Parathyroid adenoma (tissue), 2 donors: ENCODE data around the gene FUZ.

Source experiments
- H2AFZ ChIP-seq: fragments of 300-600 bp; sonication (generic); one replicate; pipeline ENCODE4 v1.7.0; 2017; ENCODE audit warnings: antibody characterized with exemption, mild to moderate bottlenecking
- H3K27ac ChIP-seq: fragments of 300-600 bp; sonication (generic); one replicate; pipeline ENCODE4 v1.7.0; 2017
- H3K27me3 ChIP-seq: fragments of 300-600 bp; sonication (generic); one replicate; pipeline ENCODE4 v1.7.0; 2017; ENCODE audit warnings: low read length; ENCODE audit not compliant: control insufficient read depth, insufficient read depth
- H3K36me3 ChIP-seq: fragments of 300-600 bp; sonication (generic); one replicate; pipeline ENCODE4 v1.7.0; 2017; ENCODE audit warnings: low read length; ENCODE audit not compliant: control insufficient read depth, insufficient read depth
- H3K4me1 ChIP-seq: fragments of 300-600 bp; sonication (generic); one replicate; pipeline ENCODE4 v1.7.0; 2017; ENCODE audit warnings: control low read depth
- H3K4me2 ChIP-seq: fragments of 300-600 bp; sonication (generic); one replicate; pipeline ENCODE4 v1.7.0; 2017; ENCODE audit warnings: low read length
- H3K4me3 ChIP-seq: fragments of 300-600 bp; sonication (generic); one replicate; pipeline ENCODE4 v1.7.0; 2017; ENCODE audit warnings: low read depth, low read length
- H3K79me2 ChIP-seq: fragments of 300-600 bp; sonication (generic); one replicate; pipeline ENCODE4 v1.7.0; 2017; ENCODE audit warnings: control low read depth
- H3K9ac ChIP-seq: fragments of 300-600 bp; sonication (generic); one replicate; pipeline ENCODE4 v1.7.0; 2017; ENCODE audit warnings: mild to moderate bottlenecking
- H3K9me3 ChIP-seq: fragments of 300-600 bp; sonication (generic); one replicate; pipeline ENCODE4 v1.7.0; 2017; ENCODE audit warnings: low read length; ENCODE audit not compliant: control insufficient read depth
- TF ChIP-seq, protein P1 (sequence below): fragments of 300-600 bp; sonication (generic); IDR thresholded peaks from one replicate; pipeline ENCODE4 v1.7.0; 2017; ENCODE audit warnings: antibody characterized with exemption, mild to moderate bottlenecking
- donor health status: primary hyperparathyroidism.

FUZ gene

DNA sequence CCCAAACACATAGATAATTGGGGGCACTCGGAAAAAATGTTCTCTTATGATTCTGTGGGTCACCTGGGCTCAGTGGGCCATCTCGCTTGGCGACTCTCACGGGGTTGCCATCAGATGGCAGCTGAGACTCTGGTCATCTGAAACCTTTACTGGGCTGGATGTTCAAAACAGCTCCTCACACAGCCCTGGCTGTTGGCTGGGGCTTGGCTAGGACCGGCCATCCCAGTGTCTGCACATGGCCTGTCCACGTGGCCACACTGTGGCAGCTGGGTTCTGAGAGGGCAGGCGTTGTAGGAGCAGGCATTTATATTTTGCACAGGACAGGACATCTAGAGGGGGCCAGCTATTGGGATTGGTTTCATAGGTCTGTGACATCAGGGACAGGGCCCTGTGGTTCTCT lies 20.5 kb upstream of the FUZ start:
- Histone ChIP-seq H3K27me3 (no peaks in the 10 kb centered on the region), H2AFZ (no peak overlapping the region), H3K4me2 (no peak overlapping the region), H3K9ac (no peak overlapping the region), H3K4me3 (no peak overlapping the region), H3K79me2 (peaks cover 2% of the 10 kb centered on the region), H3K36me3 (no peaks in the 10 kb centered on the region), H3K9me3 (no peaks in the 10 kb centered on the region), H3K27ac (no peak overlapping the region), H3K4me1 (no peaks in the 10 kb centered on the region)
- TF ChIP-seq, protein P1, sequence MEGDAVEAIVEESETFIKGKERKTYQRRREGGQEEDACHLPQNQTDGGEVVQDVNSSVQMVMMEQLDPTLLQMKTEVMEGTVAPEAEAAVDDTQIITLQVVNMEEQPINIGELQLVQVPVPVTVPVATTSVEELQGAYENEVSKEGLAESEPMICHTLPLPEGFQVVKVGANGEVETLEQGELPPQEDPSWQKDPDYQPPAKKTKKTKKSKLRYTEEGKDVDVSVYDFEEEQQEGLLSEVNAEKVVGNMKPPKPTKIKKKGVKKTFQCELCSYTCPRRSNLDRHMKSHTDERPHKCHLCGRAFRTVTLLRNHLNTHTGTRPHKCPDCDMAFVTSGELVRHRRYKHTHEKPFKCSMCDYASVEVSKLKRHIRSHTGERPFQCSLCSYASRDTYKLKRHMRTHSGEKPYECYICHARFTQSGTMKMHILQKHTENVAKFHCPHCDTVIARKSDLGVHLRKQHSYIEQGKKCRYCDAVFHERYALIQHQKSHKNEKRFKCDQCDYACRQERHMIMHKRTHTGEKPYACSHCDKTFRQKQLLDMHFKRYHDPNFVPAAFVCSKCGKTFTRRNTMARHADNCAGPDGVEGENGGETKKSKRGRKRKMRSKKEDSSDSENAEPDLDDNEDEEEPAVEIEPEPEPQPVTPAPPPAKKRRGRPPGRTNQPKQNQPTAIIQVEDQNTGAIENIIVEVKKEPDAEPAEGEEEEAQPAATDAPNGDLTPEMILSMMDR: no peak

DNA sequence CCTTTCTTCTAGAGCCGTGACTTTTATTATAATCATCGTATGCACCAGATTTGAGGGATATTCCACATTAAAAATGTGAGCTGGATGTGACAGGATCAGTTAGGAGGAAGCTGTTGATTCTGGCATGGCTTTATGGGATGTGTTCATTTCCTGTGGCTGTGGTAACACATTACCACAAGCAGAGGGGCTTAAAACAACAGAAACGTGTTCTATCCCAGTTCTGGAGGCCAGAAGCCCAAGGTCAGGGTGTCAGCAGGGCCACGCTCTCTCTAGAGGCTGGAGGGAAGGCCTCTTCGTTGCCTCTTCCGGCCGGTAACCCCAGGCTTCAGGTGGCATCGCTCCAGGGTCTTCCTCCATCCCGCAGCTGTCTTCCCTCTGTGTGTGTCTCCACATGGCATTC lies 19.5 kb upstream of the FUZ start:
- no peak overlapping the region for H2AFZ ChIP-seq
- no peak overlapping the region for H3K4me3 ChIP-seq
- peaks cover 2% of the 10 kb centered on the region for H3K79me2 ChIP-seq
- H3K4me2 ChIP-seq: no peak overlapping the region
- TF ChIP-seq, protein P1: no peak
- no peaks in the 10 kb centered on the region for H3K27me3 ChIP-seq
- H3K4me1 ChIP-seq: no peaks in the 10 kb centered on the region
- no peak overlapping the region for H3K27ac ChIP-seq
- no peak overlapping the region for H3K9ac ChIP-seq
- no peaks in the 10 kb centered on the region for H3K36me3 ChIP-seq
- no peaks in the 10 kb centered on the region for H3K9me3 ChIP-seq

DNA sequence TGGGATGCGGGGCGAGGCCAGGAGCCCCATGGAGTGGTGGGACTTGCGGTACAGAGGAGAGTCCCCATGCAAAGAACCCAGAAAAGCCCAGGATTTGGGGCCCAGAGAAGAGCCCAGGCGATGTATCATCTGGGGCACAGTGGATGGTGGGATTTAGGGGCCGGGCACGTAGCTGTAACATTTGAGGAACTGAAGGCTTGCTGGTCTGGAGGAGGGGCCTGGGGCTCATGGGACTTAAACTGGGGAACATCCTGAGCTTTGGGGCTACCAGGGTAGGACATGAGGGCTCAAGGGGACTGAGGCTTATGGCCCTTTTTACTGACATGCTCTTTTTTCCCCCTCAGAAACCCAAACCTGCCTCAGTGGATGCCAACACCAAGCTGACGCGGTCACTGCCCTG lies 18.5 kb upstream of the FUZ start:
- no peaks in the 10 kb centered on the region for H3K27me3 ChIP-seq
- H3K4me2 ChIP-seq: no peak overlapping the region
- H3K27ac ChIP-seq: no peak overlapping the region
- no peaks in the 10 kb centered on the region for H3K9me3 ChIP-seq
- no peak overlapping the region for H3K4me3 ChIP-seq
- no peak overlapping the region for H2AFZ ChIP-seq
- peaks cover 2% of the 10 kb centered on the region for H3K79me2 ChIP-seq
- no peaks in the 10 kb centered on the region for H3K4me1 ChIP-seq
- H3K9ac ChIP-seq: no peak overlapping the region
- TF ChIP-seq, protein P1: no peak
- no peaks in the 10 kb centered on the region for H3K36me3 ChIP-seq

DNA sequence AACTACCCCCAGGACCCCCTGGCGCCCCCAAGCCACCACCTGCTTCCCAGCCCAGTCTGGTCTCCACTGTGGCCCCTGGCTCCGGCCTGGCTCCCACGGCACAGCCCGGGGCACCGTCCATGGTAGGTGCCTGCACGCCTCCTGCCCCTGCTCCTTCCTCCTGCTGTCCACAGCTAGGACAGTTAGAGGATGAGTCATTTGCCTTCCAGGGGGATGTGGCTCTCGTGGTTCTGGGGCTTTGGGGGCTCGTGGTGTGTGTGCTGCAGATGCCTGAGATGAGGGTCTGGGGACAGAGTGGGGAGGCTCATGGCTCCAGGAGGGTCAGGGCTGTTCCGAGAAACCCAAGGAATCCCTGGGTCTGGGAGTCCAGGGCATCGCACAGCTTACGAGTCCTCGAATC lies 17.7 kb upstream of the FUZ start:
- TF ChIP-seq, protein P1: no peak
- no peaks in the 10 kb centered on the region for H3K36me3 ChIP-seq
- no peaks in the 10 kb centered on the region for H3K27me3 ChIP-seq
- H3K27ac ChIP-seq: no peak overlapping the region
- no peak overlapping the region for H3K9ac ChIP-seq
- H2AFZ ChIP-seq: no peak overlapping the region
- peaks cover 7% of the 10 kb centered on the region for H3K79me2 ChIP-seq
- no peak overlapping the region for H3K4me3 ChIP-seq
- H3K9me3 ChIP-seq: no peaks in the 10 kb centered on the region
- H3K4me1 ChIP-seq: no peaks in the 10 kb centered on the region
- no peak overlapping the region for H3K4me2 ChIP-seq

DNA sequence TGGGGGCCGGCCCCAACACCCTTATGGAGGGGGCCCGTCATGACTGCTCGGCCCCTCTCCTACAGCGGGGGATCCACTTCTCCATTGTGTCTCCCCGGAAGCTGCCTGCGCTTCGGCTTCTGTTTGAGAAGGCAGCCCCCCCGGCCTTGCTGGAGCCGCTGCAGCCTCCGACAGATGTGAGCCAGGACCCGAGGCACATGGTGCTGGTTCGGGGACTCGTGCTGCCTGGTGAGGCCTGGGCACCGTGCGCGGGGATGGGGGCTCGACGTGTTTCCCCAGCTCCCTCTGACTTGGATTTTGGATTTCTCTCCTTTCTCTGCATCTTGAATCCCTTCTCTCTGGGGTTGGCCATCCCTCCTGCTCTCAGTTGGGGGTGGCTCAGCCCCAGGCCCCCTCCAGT lies 16.6 kb upstream of the FUZ start:
- H3K9ac ChIP-seq: no peak overlapping the region
- no peak overlapping the region for H3K4me2 ChIP-seq
- H3K4me3 ChIP-seq: no peak overlapping the region
- H3K27ac ChIP-seq: no peak overlapping the region
- H3K4me1 ChIP-seq: no peaks in the 10 kb centered on the region
- peaks cover 13% of the 10 kb centered on the region for H3K79me2 ChIP-seq
- no peaks in the 10 kb centered on the region for H3K36me3 ChIP-seq
- TF ChIP-seq, protein P1: no peak
- no peaks in the 10 kb centered on the region for H3K27me3 ChIP-seq
- no peaks in the 10 kb centered on the region for H3K9me3 ChIP-seq
- H2AFZ ChIP-seq: no peak overlapping the region
